ENCODE measurements around the gene MCUB.
"Not testable (repeated sequence)": the region's sequence is repeated elsewhere in the genome, so short reads cannot be mapped to it uniquely, and the experiment has no call there.

The MCUB gene

GRCh38 chr4:109631532-109632108 lies 71.6 kb downstream of the MCUB start:
- DNase-seq: no peak

- DNase-seq: no peak
Observed at GRCh38 chr4:109640644-109641043, 80.6 kb downstream of the MCUB start.

GRCh38 chr4:109645874-109646710 lies 86.0 kb downstream of the MCUB start:
- no peak for DNase-seq

GRCh38 chr4:109648266-109648996 lies 88.4 kb downstream of the MCUB start:
- no peak for DNase-seq

DNA sequence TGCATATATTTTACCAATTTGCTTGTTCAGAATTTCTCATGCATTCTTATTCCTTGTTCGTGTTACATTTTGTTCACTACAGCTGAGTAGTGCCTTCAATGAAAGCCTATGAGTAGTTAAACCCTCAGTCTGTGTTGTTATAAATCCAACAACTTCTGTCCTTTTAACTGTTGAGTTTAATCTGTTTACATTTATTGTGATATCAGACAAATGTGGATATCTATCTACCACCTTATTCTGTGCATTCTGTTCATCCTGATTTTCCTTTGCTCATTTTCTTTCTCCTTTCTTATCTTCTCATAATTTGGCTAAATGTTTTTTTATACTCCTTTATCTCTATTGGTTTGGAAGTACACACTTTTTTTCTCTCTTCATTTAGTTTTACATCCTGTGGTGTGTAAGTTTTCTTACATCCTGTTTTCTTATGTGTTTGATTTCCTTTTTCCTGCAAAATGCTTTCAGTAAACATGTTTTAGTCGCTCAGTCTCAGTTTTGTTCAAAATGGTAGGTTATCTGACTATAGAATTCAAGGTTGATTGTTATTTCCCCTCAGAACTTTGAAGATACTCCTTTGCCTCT lies 89.0 kb downstream of the MCUB start:
- DNase-seq: no peak

DNA sequence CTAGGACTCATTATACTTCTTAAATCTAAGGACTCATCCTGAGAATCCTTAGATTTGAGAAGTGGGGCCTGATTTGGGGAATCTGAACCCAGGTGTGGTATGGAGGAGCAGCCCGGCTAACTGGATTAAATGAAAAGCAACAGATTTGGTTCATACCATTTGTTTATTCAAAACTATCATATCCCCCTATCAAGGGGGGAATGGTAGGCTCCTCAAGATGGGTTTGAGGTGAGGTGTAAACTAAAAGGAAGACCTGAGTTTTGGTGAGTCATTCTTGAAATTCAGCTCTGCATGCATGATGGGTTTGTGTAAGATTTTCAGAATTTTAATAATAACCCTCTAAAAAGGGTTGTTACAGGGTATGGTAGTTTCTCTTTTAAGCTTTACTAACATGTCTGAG lies 89.8 kb downstream of the MCUB start:
- no peak for DNase-seq

GRCh38 chr4:109655396-109655795 lies 95.3 kb downstream of the MCUB start:
- DNase-seq: no peak

GRCh38 chr4:109657854-109658418 lies 97.9 kb downstream of the MCUB start:
- no peak for DNase-seq

DNA sequence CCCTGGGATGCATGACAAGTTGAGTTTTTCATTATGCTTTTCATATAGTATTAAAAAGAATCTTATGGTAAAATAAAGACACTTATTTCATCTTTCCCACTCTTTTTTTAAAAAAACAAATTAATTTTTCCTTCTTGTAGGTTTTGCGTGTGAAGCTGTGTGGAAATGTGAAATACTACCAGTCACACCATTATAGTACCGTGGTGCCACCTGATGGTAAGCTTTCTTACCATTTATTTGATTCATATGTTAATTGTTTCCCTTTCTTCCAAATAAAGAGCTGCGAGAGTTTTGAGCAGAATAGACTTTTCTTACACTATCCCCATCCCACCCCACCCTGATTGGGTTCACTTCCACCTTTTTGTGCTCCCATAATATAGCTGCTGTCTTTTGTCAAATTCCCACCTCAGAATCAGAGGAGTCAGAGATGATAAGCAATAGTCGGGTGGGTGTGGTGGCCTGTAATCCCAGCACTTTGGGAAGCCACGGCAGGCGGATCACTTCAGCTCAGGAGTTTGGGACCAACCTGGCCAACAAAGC lies 98.9 kb downstream of the MCUB start:
- no peak for DNase-seq

DNA sequence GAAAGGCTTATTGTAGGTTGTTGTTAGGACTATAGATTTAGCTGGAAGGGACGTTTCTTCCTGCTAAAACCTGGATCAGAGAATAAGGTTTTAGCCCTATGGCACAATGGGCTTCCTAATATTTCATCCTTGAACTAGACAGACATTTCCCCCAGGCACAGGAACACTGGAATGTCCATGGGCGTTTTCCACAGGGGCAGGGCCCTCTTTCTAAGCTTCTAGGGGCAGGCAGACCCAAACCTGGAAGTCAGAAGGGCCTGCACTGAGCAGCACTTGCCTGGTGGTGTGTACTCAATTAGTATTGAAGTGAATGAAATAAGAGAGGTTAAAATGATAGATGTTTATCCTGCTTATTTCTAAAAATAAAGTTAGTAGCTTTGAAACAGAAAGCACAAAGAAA lies 102.1 kb downstream of the MCUB start:
- DNase-seq: no peak

GRCh38 chr4:109662771-109663170 lies 102.7 kb downstream of the MCUB start:
- DNase-seq: no peak

GRCh38 chr4:109665783-109666485 lies 105.9 kb downstream of the MCUB start:
- DNase-seq: no peak

GRCh38 chr4:109671350-109671749 lies 111.3 kb downstream of the MCUB start:
- DNase-seq: no peak

- DNase-seq: no peak
Observed at GRCh38 chr4:109672169-109672930, 112.3 kb downstream of the MCUB start.

GRCh38 chr4:109673303-109673702 lies 113.3 kb downstream of the MCUB start:
- no peak for DNase-seq

DNA sequence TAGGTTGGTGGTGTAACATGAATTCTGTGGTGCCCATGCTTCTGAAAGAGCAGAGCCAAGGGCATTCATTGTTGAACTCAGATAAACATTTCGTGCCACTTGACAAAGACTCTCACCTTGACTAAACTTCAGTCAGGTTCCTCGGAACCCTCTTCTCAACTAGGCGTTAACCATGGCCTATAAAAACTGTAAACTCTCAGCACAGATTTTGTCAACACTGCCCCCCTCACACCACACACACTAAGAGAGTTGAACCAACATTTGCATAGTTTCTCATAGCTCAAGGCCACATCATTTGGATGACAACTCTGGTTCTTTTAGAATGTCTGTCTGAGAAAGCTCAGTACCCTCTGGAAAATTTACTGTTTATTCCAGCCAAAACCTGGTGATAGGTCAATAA lies 115.1 kb downstream of the MCUB start:
- DNase-seq: no peak

DNA sequence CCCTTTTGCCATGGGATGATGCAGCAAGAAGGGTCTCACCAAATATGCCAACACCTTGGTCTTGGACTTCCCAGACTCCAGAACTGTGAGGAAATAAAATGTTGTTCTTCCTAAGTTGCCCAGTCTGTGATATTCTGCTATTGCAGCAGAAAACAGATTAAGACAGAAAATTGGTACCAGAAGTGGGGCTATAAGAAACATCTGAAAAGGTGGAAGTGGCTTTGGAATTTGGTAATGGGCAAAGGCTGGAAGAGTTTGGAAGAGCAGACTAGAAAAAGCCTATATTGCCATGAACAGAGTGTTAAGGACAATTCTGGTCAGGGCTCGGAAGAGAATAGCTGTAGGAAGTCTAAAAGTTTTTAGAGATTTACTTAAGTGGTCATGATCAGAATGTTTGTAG lies 115.8 kb downstream of the MCUB start:
- DNase-seq: no peak

DNA sequence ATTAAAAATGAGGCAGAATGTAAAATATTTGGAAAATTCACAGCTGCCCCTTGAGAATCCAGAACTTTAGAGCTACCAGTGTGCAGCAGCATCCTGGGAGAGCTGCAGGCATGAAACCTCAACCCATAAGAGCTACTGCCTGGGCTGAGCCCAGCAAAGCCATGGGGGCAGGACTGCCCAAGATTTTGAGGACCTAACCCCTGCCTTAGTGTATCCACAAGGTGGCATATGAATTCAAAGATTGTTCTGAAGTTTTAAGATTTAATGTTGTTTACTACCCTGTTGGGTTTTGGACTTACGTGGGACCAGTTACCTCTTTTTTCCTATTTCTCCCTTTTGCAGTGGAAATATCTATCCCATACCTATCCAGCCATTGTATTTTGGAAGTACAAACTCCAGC lies 116.8 kb downstream of the MCUB start:
- no peak for DNase-seq

DNA sequence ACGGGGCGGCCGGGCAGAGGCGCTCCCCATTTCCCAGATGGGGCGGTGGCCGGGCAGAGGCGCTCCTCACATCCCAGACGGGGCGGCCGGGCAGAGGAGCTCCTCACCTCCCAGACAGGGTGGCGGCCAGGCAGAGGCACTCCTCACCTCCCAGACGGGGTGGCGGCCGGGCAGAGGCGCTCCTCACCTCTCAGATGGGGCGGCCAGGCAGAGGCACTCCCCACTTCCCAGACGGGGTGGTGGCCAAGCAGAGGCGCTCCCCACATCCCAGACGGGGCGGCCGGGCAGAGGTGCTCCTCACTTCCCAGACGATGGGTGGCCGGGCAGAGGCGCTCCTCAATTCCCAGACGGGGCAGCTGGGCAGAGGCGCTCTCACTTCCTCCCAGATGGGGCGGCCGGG lies 118.4 kb downstream of the MCUB start:
- DNase-seq: not testable (repeated sequence)

DNA sequence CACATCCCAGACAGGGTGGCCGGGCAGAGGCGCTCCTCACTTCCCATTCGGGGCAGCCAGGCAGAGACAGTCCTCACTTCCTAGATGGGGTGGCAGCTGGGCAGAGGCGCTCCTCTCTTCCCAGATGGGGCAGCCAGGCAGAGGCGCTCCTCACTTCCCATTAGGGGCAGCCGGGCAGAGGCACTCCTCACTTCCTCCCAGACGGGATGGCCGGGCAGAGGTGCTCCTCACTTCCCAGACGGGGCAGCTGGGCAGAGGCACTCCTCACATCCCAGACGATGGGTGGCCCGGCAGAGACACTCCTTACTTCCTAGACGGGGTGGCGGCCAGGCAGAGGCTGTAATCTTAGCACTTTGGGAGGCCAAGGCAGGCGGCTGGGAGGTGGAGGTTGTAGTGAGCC lies 118.9 kb downstream of the MCUB start:
- DNase-seq: not testable (repeated sequence)

DNA sequence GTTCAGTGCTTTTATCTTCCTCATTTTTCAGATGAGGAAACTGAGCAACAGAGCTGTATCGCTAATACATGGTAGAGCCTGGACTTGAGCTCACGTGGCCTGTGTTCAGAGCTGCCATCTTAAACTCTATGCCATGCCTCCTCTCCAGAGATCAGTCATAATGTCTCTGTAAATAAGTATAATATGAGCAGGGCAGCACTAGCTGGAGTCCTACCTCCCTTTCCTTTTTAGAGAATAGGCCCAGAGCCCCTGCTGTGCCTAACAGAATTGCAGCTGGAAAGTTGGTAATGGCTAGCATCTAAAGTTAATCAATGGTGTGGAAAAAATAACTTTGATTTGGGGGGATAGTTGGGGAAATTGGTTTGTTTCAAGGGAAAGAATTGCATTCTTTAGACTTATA lies 122.8 kb downstream of the MCUB start:
- no peak for DNase-seq

All from effector CD8-positive, alpha-beta T cell (primary cell).